T-cell (primary cell): ENCODE data around the gene UTS2B. TPM values are rescaled to one million over a fixed set of nuclear protein-coding genes. Genes with fewer than 3 reads are reported as not detected.

ENCODE experiments used
- ATAC-seq, 4 experiments: fragments of 200-7000 bp in 3 of 4; fragments of 150-1000 bp in 1 of 4; cut with Tn5 transposase; replicated peaks in 1 of 4; 1 replicate in 3 of 4; 2 replicates in 1 of 4; pipeline ENCODE4 v1.10.0; 2021; ENCODE audit warnings: moderate library complexity in 3 of 4, mild to moderate bottlenecking in 2 of 4, moderate number of reproducible peaks in 1 of 4
- CTCF ChIA-PET, 2 donors: fragments of 300-600 bp; sonication (Branson Sonifier 250); formaldehyde crosslinking; loops; one replicate each; lab custom pipeline; 2022; ENCODE audit warnings: antibody characterized with exemption in 2 of 2; lab: Charles Lee
- POLR2A ChIA-PET, 2 donors: fragments of 300-600 bp; sonication (Branson Sonifier 250); formaldehyde crosslinking; loops; one replicate each; lab custom pipeline; 2022; ENCODE audit warnings: antibody characterized with exemption in 2 of 2; lab: Charles Lee
- DNase-seq, 35 experiments: peaks; one replicate each; pipeline versions ENCODE4 v3.0.0 to v3.0.0-alpha.2; 2013 to 2023
- H3K27ac ChIP-seq: one replicate; pipeline ENCODE4 v1.5.1; 2013; ENCODE audit warnings: low read length
- H3K27me3 ChIP-seq, 2 experiments: replicated peaks in 1 of 2; 1 replicate in 1 of 2; 2 replicates in 1 of 2; pipeline versions ENCODE4 v1.6.1 to v1.7.0; 2013; ENCODE audit warnings: low read length in 1 of 2, mixed read lengths in 1 of 2; ENCODE audit not compliant: control insufficient read depth in 2 of 2, insufficient read depth in 2 of 2; ENCODE audit errors: extremely low read depth in 1 of 2
- H3K36me3 ChIP-seq, 2 donors: 1 replicate in 1 of 2; 2 replicates in 1 of 2; pipeline versions ENCODE4 v1.6.1 to v1.7.0; 2013; ENCODE audit warnings: low read length in 1 of 2; ENCODE audit not compliant: control insufficient read depth in 2 of 2, insufficient read depth in 1 of 2; ENCODE audit errors: extremely low read depth in 1 of 2
- H3K4me1 ChIP-seq, 2 experiments: 1 replicate in 1 of 2; 2 replicates in 1 of 2; pipeline versions ENCODE4 v1.6.1 to v1.7.0; 2013; ENCODE audit warnings: low read length in 2 of 2, mixed read lengths in 1 of 2; ENCODE audit not compliant: insufficient read depth in 2 of 2, control insufficient read depth in 1 of 2; ENCODE audit errors: extremely low read depth in 1 of 2
- H3K4me3 ChIP-seq, 2 donors: 1 replicate in 1 of 2; 2 replicates in 1 of 2; pipeline versions ENCODE4 v1.5.1 to v1.7.0; 2013; ENCODE audit warnings: mild to moderate bottlenecking in 2 of 2, low read length in 1 of 2, moderate library complexity in 1 of 2; ENCODE audit not compliant: control insufficient read depth in 1 of 2; ENCODE audit errors: extremely low read depth in 1 of 2
- H3K9me3 ChIP-seq: 2 replicates; pipeline ENCODE4 v1.7.0; 2013
- H3K27ac Mint-ChIP-seq, 2 donors: one replicate each; pipeline ENCODE4 v1.8.0; 2020 to 2021; ENCODE audit warnings: mild to moderate bottlenecking in 2 of 2, mixed read lengths in 2 of 2
- H3K27me3 Mint-ChIP-seq, 2 donors: one replicate each; pipeline ENCODE4 v1.8.0; 2021 to 2022; ENCODE audit warnings: mixed read lengths in 2 of 2
- H3K36me3 Mint-ChIP-seq: one replicate; pipeline ENCODE4 v1.8.0; 2021; ENCODE audit warnings: mixed read lengths
- H3K4me1 Mint-ChIP-seq, 3 donors: one replicate each; pipeline ENCODE4 v1.8.0; 2020 to 2022; ENCODE audit warnings: mixed read lengths in 3 of 3, mild to moderate bottlenecking in 1 of 3
- H3K4me3 Mint-ChIP-seq, 3 donors: one replicate each; pipeline ENCODE4 v1.8.0; 2020 to 2022; ENCODE audit warnings: mild to moderate bottlenecking in 3 of 3, mixed read lengths in 3 of 3, moderate library complexity in 3 of 3
- H3K9me3 Mint-ChIP-seq, 3 donors: one replicate each; pipeline ENCODE4 v1.8.0; 2020 to 2022; ENCODE audit warnings: mixed read lengths in 3 of 3
- WGBS: methylation state at CpG from one replicate; pipeline ENCODE4 v1.1.5; 2013; ENCODE audit warnings: missing lambda C conversion rate; ENCODE audit not compliant: insufficient coverage; 5-methylcytosine and 5-hydroxymethylcytosine counted together
- total RNA-seq, 35 experiments: library from RNA in 6 of 35; stranded (reverse) in 6 of 35; fragments of 120-200 nt in 1 of 35; gene quantifications; one replicate each; pipeline versions ENCODE4 v1.2.1 to v1.2.4 and lab custom pipeline; 2013 to 2026

UTS2B gene
- total RNA-seq, 5 donors from 2014 or later (not counting 1 experiment from before 2014, with no cell fraction given) = 0.32 to 0.36 TPM; not detected in 3

DNA sequence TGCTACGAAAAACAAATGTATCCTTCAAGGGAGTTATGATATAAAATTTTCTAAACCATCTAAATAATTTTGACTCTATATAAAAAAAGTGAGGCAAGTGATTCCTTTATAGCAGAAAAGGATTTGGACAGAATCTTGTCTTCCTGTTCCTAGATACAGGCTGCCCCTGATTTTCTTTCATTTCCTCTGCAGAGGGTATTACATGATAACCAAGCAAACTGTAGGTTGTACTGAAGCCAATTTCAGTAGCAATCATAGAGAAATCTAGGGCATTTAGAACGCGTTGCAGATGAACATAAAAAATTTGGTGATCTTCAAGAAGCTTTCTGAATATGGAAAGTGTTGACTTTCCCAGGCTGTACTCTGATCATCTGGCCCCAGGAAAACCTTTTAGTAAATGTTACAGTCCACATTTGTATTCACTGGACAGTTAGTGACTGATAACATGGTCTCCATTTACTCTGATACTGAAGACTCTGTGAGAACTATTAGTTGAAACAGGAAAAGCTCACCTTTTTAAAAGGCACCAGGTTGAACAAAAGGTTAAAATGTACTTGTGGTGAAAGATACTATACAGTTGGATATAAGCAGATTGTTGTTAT, 9.1 kb upstream of the UTS2B start:
- ATAC-seq = no peak
- CTCF ChIA-PET = no interaction called here
- H3K27ac ChIP-seq = no peak overlapping the region

DNA sequence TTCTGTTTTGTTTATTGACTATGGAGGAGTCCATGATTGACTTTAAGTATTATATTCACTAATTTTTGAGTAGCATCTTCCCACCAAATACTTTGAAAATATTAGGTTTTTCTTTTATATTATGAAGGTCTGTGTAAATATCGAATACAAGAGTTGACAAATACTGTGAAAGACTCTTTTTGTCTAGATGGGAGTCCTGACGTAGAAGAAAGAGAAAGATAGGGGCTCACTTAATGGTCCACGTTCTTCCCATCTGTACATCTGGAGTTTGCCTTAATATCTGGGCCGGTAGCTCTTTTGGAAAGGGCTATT, 7.8 kb upstream of the UTS2B start:
- Histone ChIP-seq H3K27me3 (no peaks in the 10 kb centered on the region), H3K9me3 (no peaks in the 10 kb centered on the region), H3K36me3 (no peaks in the 10 kb centered on the region), H3K27ac (no peak overlapping the region), H3K4me1 (no peaks in the 10 kb centered on the region), H3K4me3 (no peak overlapping the region)
- Mint-ChIP-seq H3K4me1 (peaks cover 0 to 14% (median 0%) of the 10 kb centered on the region in 3 donors), H3K36me3 (no peaks in the 10 kb centered on the region), H3K9me3 (no peaks in the 10 kb centered on the region), H3K27ac (no peak overlapping the region), H3K27me3 (no peaks in the 10 kb centered on the region), H3K4me3 (no peak overlapping the region)
- POLR2A ChIA-PET = interaction anchor here in 1 of 2 donors (0.6 kb wide), 1 partner anchor 1682 kb away, joined by 3 read pairs; no protein-coding TSS in a partner anchor
- CTCF ChIA-PET = no interaction called here
- WGBS = no CpG with 5 or more reads among the region's 4 CpGs
- ATAC-seq (no peak), DNase-seq (no peak)

More for the DNA sequence above, 9.1 kb upstream of the UTS2B start:
- Histone ChIP-seq H3K4me3 (no peak overlapping the region), H3K4me1 (no peaks in the 10 kb centered on the region), H3K36me3 (no peaks in the 10 kb centered on the region), H3K9me3 (no peaks in the 10 kb centered on the region), H3K27me3 (no peaks in the 10 kb centered on the region)
- no CpG with 5 or more reads among the region's 3 CpGs for WGBS
- Mint-ChIP-seq H3K9me3 (no peaks in the 10 kb centered on the region), H3K36me3 (no peaks in the 10 kb centered on the region), H3K27ac (no peak overlapping the region), H3K27me3 (no peaks in the 10 kb centered on the region), H3K4me3 (no peak overlapping the region), H3K4me1 (peaks cover 0 to 8% (median 0%) of the 10 kb centered on the region in 3 donors)
- POLR2A ChIA-PET = no interaction called here
- DNase-seq = no peak

DNA sequence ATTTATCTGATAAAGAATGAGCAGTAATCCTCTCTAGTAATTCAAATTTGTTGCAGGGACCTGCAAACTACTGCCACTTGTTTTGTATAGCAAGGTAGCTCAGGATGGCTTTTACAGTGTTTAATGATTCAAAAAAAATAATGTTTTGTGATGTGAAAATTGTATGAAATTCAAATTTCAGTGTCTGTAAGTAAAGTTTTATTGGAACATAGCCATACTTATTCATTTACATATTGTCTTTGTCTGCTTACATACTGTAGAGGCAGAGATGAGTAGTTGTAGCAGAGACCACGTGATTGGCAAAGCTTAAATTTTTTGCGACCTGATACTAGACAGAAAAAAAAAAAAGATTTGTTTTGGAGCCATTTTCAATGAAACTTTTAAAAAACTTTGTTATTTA, 6.5 kb upstream of the UTS2B start:
- no peaks in the 10 kb centered on the region for H3K4me1 ChIP-seq
- Mint-ChIP-seq H3K27me3 (no peaks in the 10 kb centered on the region), H3K4me1 (peaks cover 0 to 19% (median 3%) of the 10 kb centered on the region in 3 donors), H3K9me3 (no peaks in the 10 kb centered on the region), H3K27ac (no peak overlapping the region), H3K36me3 (no peaks in the 10 kb centered on the region), H3K4me3 (no peak overlapping the region)
- WGBS = no CpG with 5 or more reads among the region's 2 CpGs
- H3K27me3 ChIP-seq = no peaks in the 10 kb centered on the region
- ChIA-PET CTCF (interaction anchor here in 1 of 2 donors (0.7 kb wide), 1 partner anchor 16 kb away, joined by 4 read pairs; no protein-coding TSS in a partner anchor), POLR2A (interaction anchor here in 1 of 2 donors (0.5 kb wide), 1 partner anchor 165 kb away, joined by 3 read pairs; no protein-coding TSS in a partner anchor)
- H3K4me3 ChIP-seq = no peak overlapping the region
- H3K27ac ChIP-seq = no peak overlapping the region
- no peaks in the 10 kb centered on the region for H3K9me3 ChIP-seq
- DNase-seq = no peak
- no peak for ATAC-seq
- no peaks in the 10 kb centered on the region for H3K36me3 ChIP-seq

DNA sequence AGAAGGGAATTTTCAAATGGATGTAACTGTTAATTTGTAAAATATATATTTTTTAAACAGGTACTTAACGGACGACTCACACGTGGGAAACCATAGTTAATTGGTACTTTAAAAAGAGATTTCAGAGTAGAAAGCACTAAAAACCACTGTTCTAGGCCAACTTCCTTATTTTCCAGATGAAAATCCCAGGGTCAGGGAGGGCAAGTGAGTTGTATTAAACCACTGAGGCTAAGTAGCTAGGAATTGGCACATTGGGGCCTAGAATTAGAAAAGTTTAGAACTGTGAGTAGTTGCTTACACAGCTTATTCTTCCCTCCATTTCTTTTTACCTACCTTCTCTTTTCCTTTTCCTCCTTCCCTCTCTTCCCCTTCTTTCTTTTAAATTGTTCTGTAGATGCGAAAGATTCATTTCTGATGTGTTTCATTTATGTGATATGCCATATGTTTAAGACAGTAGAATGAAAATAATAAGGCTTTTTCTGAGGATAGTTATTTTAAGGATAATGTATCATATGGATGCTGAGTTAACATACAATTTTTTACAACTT, 4.1 kb upstream of the UTS2B start:
- POLR2A ChIA-PET = no interaction called here
- Histone ChIP-seq H3K9me3 (no peaks in the 10 kb centered on the region), H3K4me1 (peaks cover 7 to 8% of the 10 kb centered on the region in 2 experiments), H3K36me3 (no peaks in the 10 kb centered on the region), H3K4me3 (no peak overlapping the region), H3K27ac (no peak overlapping the region), H3K27me3 (peaks cover 2 to 6% of the 10 kb centered on the region in 2 experiments)
- no peak for DNase-seq
- ATAC-seq = no peak
- H3K27ac Mint-ChIP-seq = no peak overlapping the region
- no peaks in the 10 kb centered on the region for H3K9me3 Mint-ChIP-seq
- H3K27me3 Mint-ChIP-seq = peaks cover 0 to 8% of the 10 kb centered on the region in 2 donors
- H3K4me3 Mint-ChIP-seq = no peak overlapping the region
- H3K4me1 Mint-ChIP-seq = peaks cover 6 to 36% (median 13%) of the 10 kb centered on the region in 3 donors
- CTCF ChIA-PET = no interaction called here
- no peaks in the 10 kb centered on the region for H3K36me3 Mint-ChIP-seq
- no CpG with 5 or more reads among the region's 4 CpGs for WGBS

DNA sequence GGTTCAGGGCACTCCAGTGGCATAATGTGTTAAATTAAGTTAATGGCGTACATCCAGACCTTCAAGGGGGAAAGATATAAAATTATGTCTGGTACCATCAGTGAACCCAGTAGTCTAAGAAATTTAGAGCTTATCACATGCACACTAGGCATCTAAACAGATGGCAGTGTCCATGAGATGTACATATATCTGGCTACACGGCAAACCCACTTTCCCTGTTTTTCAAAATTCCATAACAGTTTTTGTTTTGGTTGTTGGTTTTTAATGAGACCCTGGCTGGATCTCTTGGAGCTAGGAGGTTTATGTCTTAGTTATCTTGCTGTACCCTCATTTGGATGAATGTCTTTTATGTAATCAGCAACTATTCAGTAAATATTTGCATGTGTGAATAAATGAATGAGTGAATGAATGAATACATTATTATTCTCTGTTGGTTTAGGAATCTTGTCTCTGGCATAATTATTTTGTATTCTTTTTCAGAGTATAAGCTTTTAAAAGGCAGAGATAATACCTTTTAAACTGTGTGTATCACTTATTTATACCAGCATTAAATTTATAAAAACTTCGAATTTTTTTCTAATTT, 3.1 kb upstream of the UTS2B start:
- no peaks in the 10 kb centered on the region for H3K36me3 Mint-ChIP-seq
- H3K9me3 Mint-ChIP-seq = no peaks in the 10 kb centered on the region
- no peak for DNase-seq
- no peaks in the 10 kb centered on the region for H3K9me3 ChIP-seq
- ChIA-PET CTCF (no interaction called here), POLR2A (no interaction called here)
- H3K4me3 Mint-ChIP-seq = no peak overlapping the region
- peaks cover 2 to 12% of the 10 kb centered on the region in 2 experiments for H3K27me3 ChIP-seq
- ATAC-seq = no peak
- H3K27ac ChIP-seq = no peak overlapping the region
- H3K27me3 Mint-ChIP-seq = peaks cover 5 to 12% of the 10 kb centered on the region in 2 donors
- no CpG with 5 or more reads among the region's 3 CpGs for WGBS
- peaks cover 9 to 13% of the 10 kb centered on the region in 2 experiments for H3K4me1 ChIP-seq
- H3K36me3 ChIP-seq = no peaks in the 10 kb centered on the region
- peaks cover 13 to 41% (median 18%) of the 10 kb centered on the region in 3 donors for H3K4me1 Mint-ChIP-seq
- H3K4me3 ChIP-seq = no peak overlapping the region
- no peak overlapping the region for H3K27ac Mint-ChIP-seq

DNA sequence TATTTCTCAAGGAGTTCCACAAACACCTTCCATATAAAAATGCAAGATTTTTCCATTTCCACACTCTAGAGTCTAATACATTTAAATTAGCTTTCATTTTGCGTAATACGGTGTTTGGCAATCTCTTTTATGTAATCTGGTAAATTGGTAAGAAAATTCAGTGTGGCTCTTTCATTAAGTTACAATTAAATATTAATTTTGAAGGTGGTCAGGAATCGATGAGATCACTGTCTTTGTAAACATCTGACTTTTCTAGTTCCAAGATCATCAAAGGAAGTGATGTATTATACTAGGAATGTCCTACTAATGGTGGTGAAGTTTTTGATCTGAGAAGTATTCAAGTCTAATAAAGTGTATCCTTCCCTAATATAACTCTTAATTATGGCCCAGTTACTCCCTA, 1.1 kb upstream of the UTS2B start:
- ATAC-seq (no peak), DNase-seq (no peak)
- Histone ChIP-seq H3K27me3 (peaks cover 2 to 13% of the 10 kb centered on the region in 2 experiments), H3K4me1 (peaks cover 9 to 16% of the 10 kb centered on the region in 2 experiments), H3K9me3 (no peaks in the 10 kb centered on the region), H3K36me3 (no peaks in the 10 kb centered on the region), H3K4me3 (no peak overlapping the region), H3K27ac (no peak overlapping the region)
- Mint-ChIP-seq H3K4me3 (peak overlapping the region in 2 of 3 donors; percentile 70 to 78), H3K4me1 (peaks cover 15 to 42% (median 20%) of the 10 kb centered on the region in 3 donors), H3K27me3 (peaks cover 6 to 15% of the 10 kb centered on the region in 2 donors), H3K27ac (no peak overlapping the region), H3K36me3 (no peaks in the 10 kb centered on the region), H3K9me3 (no peaks in the 10 kb centered on the region)
- ChIA-PET CTCF (interaction anchor here in 1 of 2 donors (0.6 kb wide), 1 partner anchor 29 kb away, joined by 3 read pairs; no protein-coding TSS in a partner anchor), POLR2A (no interaction called here)
- WGBS = no CpG with 5 or more reads among the region's 3 CpGs
